Uterus (tissue), 4 donors: ENCODE data around the gene CD63. TPM values are rescaled to one million over a fixed set of nuclear protein-coding genes. Genes with fewer than 3 reads are reported as not detected.

ENCODE experiments used
- DNase-seq, 2 donors: peaks; one replicate each; pipeline ENCODE4 v3.0.0-alpha.2; 2019 to 2020
- H3K27ac ChIP-seq, 2 donors: fragments of 200-600 bp; sonication (generic); 1 replicate in 1 of 2; 2 replicates in 1 of 2; pipeline ENCODE4 v1.5.1; 2016 to 2018
- H3K27me3 ChIP-seq, 2 donors: fragments of 200-600 bp; sonication (generic); one replicate each; pipeline ENCODE4 v1.5.1; 2018 to 2019; ENCODE audit warnings: control low read depth in 1 of 2
- H3K36me3 ChIP-seq, 2 donors: fragments of 200-600 bp; sonication (generic); one replicate each; pipeline ENCODE4 v1.5.1; 2019; ENCODE audit warnings: control low read depth in 1 of 2
- H3K4me1 ChIP-seq, 2 donors: fragments of 200-600 bp; sonication (generic); one replicate each; pipeline ENCODE4 v1.5.1; 2018 to 2019; ENCODE audit warnings: control low read depth in 1 of 2
- H3K4me3 ChIP-seq, 2 donors: fragments of 200-600 bp; sonication (generic); 1 replicate in 1 of 2; 2 replicates in 1 of 2; pipeline ENCODE4 v1.5.1; 2018 to 2019; ENCODE audit warnings: mild to moderate bottlenecking in 1 of 2
- H3K9me3 ChIP-seq, 2 donors: fragments of 200-600 bp; sonication (generic); one replicate each; pipeline ENCODE4 v1.5.1; 2019; ENCODE audit warnings: control low read depth in 1 of 2
- CTCF ChIP-seq, 4 experiments: fragments of 200-600 bp in 2 of 4; fragments of 450-650 bp in 2 of 4; sonication (generic) in 2 of 4; IDR thresholded peaks; one replicate each; pipeline ENCODE4 v1.5.1; 2016 to 2019; ENCODE audit warnings: antibody characterized with exemption in 4 of 4, mild to moderate bottlenecking in 2 of 4, moderate library complexity in 1 of 4
- POLR2A ChIP-seq, 2 donors: fragments of 450-650 bp; IDR thresholded peaks; one replicate each; pipeline ENCODE4 v1.6.1; 2016; ENCODE audit warnings: antibody characterized with exemption in 2 of 2, mild to moderate bottlenecking in 1 of 2, moderate library complexity in 1 of 2
- intact Hi-C: fragments of 100-400 bp; cut with DNase I; formaldehyde crosslinking; loops from one replicate; pipeline ENCODE4 v1.15.1; 2023; ENCODE audit warnings: low total_unique reads
- total RNA-seq, 4 donors: library from RNA; depleted of rRNA in 3 of 4; stranded (reverse); fragments of >200 nt in 3 of 4; gene quantifications; one replicate each; pipeline versions ENCODE4 v1.1.0 to v1.2.4, GENCODE V29; 2014 to 2023
- donor health status: DM: yes; HTN: yes; CAD: no.

The CD63 gene
- total RNA-seq = 100 to 1,000 TPM; 417 to 911 (median 637) TPM

DNA sequence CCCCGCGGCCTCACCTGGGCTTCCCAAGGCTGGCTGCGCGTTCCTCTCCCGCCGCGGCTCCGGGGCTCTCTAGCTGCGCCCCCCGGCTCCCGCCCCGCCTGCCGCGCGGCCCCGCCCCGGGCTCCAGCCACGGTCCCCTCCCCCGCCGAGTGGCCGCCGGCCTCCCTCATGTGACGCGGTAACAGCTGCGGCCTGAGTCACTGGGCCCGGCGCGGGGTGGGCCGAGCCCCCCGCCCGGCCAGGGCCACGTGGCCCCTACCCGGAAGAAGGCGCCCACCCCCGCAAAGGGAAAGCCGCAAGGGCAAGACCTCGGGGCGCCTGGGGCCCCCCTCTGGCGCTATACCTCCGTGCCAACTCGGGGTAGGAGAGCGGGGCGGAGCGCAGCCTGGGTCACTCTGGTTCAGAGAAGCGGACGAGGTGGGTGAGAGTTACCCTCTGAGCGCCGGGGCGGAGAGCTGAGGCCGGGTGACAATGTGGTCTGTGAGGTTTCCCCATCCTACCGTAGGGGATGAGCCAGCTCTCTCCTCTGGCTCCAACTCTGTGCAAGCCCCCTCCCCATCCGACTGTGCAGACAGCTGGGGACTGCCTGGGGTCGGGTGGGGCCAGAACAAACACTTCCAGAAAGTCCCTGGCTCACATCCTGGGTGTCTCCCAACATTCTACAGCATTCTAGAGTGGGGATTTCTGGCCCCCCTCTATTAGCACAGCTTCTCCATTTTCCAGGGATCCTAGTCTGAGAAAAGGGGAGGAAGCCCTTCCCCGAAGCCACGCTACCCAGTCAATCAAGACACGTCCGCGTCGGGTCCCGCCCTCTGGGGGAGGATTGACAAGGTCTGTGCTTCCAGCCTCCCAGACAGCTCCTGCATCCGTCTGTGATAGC, at the start of gene CD63:
Gene CD63, minus strand, starts transcription at position 71 of the 880 bp plus-strand sequence. CDS start 668 bp downstream, outside the sequence.
- no peaks in the 10 kb centered on the region for H3K9me3 ChIP-seq
- H3K4me1 ChIP-seq = peaks cover 0 to 8% of the 10 kb centered on the region in 2 donors
- H3K36me3 ChIP-seq = no peaks in the 10 kb centered on the region
- no peaks in the 10 kb centered on the region for H3K27me3 ChIP-seq
- peak; percentile 93 for DNase-seq
- intact Hi-C loops = no loop called here
- peak within 1 kb of the TSS; percentile 75 to 98 for H3K4me3 ChIP-seq
- H3K27ac ChIP-seq = peak within 1 kb of the TSS; percentile 99
- no peak for TF ChIP-seq CTCF (IDR thresholded peaks at IDR 0.05)
- TF ChIP-seq POLR2A (IDR thresholded peaks at IDR 0.05) = peak; percentile 75 to 93

DNA sequence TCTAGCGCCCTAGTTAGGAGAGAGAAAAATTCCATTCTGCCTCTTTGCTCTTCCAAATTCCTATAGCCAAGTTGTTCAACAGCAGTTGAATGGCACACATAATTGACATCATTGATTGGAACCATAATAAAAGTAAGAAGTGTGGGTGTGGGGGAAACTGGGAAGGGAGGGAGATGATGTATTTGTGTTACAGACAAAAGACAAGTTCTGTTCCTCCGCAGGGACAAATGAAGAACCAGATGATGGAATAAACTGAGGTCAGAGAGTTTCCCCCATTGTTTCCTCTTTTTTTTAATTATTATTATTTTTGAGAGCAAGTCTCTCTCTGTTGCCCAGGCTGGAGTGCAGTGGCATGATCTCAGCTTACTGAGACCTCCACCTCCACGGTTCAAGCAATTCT, 49.0 kb upstream of the CD63 start:
- Histone ChIP-seq H3K9me3 (no peaks in the 10 kb centered on the region), H3K4me3 (no peak overlapping the region), H3K27me3 (no peaks in the 10 kb centered on the region), H3K36me3 (no peaks in the 10 kb centered on the region), H3K27ac (no peak overlapping the region), H3K4me1 (no peaks in the 10 kb centered on the region)
- no peak for DNase-seq
- intact Hi-C loops = no loop called here
- TF ChIP-seq CTCF (IDR thresholded peaks at IDR 0.05) = no peak
- no peak for TF ChIP-seq POLR2A (IDR thresholded peaks at IDR 0.05)

DNA sequence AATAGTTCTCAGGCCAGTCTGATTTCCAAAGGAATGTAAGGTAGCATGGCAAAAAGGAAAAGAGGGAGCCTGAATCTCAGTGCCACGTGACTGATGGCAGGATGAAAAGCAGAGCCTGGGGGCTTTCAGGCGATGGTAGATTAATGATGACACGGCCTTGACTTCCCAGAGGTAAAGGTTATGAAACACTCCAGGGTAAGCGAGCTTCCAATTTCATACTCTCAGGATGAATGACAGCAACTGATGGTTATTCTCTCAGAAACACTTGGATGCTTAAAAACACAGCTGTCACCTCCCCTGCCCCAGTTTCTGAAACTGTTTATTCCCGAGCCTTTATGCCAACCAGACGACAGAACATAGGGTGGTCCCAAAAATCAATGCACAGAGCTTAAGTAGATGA, 42.9 kb upstream of the CD63 start:
- no peaks in the 10 kb centered on the region for H3K4me1 ChIP-seq
- no peak overlapping the region for H3K4me3 ChIP-seq
- DNase-seq = no peak
- H3K9me3 ChIP-seq = no peaks in the 10 kb centered on the region
- no peak overlapping the region for H3K27ac ChIP-seq
- intact Hi-C loops = no loop called here
- H3K27me3 ChIP-seq = no peaks in the 10 kb centered on the region
- no peaks in the 10 kb centered on the region for H3K36me3 ChIP-seq
- TF ChIP-seq POLR2A (IDR thresholded peaks at IDR 0.05) (no peak), CTCF (IDR thresholded peaks at IDR 0.05) (no peak)

DNA sequence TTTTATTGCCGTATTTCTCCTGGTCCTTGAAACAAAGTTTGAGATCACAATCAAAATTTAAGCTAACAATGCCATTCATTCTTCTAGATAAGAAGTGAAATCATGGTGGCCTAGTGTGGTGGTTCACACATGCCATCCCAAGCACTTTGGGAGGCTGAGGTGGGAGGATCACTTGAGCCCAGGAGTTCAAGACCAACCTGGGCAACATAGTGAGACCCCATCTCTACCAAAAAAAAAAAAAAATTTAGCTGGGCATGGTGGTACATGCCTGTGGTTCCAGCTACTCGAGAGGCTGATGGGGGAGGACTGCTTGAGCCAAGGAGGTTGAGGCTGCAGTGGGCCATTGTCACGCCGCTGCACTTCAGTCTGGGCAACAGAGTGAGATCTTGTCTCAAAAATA, 38.3 kb upstream of the CD63 start:
- intact Hi-C loops = no loop called here
- no peaks in the 10 kb centered on the region for H3K9me3 ChIP-seq
- no peak overlapping the region for H3K4me3 ChIP-seq
- H3K27me3 ChIP-seq = no peaks in the 10 kb centered on the region
- no peak for DNase-seq
- no peak overlapping the region for H3K27ac ChIP-seq
- H3K36me3 ChIP-seq = no peaks in the 10 kb centered on the region
- no peaks in the 10 kb centered on the region for H3K4me1 ChIP-seq
- TF ChIP-seq CTCF (IDR thresholded peaks at IDR 0.05) (no peak), POLR2A (IDR thresholded peaks at IDR 0.05) (no peak)

- no peak overlapping the region for H3K4me3 ChIP-seq
- H3K27ac ChIP-seq = no peak overlapping the region
- no peaks in the 10 kb centered on the region for H3K4me1 ChIP-seq
- no peaks in the 10 kb centered on the region for H3K27me3 ChIP-seq
- intact Hi-C loops = no loop called here
- no peaks in the 10 kb centered on the region for H3K9me3 ChIP-seq
- no peaks in the 10 kb centered on the region for H3K36me3 ChIP-seq
- DNase-seq = no peak
- TF ChIP-seq CTCF (IDR thresholded peaks at IDR 0.05) = no peak
- no peak for TF ChIP-seq POLR2A (IDR thresholded peaks at IDR 0.05)
These were observed 37.0 kb upstream of the CD63 start for GRCh38 chr12:55765736-55766290.
